CD4-positive, alpha-beta memory T cell (primary cell): ENCODE data around the gene FUZ. TPM values are rescaled to one million over a fixed set of nuclear protein-coding genes. Genes with fewer than 3 reads are reported as not detected.

Source experiments
- CTCF ChIA-PET: fragments of 350-600 bp; sonication (Branson Sonifier 250); formaldehyde crosslinking; loops from one replicate; lab custom pipeline; 2021; ENCODE audit warnings: inconsistent platforms; ENCODE audit not compliant: partially characterized antibody; lab: Charles Lee
- POLR2A ChIA-PET: fragments of 350-600 bp; sonication (Branson Sonifier 250); formaldehyde crosslinking; loops from one replicate; lab custom pipeline; 2021; ENCODE audit not compliant: partially characterized antibody; lab: Charles Lee
- DNase-seq, 5 donors: peaks; one replicate each; pipeline versions ENCODE4 v3.0.0 to v3.0.0-alpha.2; 2020 to 2022; ENCODE audit warnings: mixed read lengths in 1 of 5
- H3K27ac ChIP-seq: one replicate; pipeline ENCODE4 v1.7.0; 2013; ENCODE audit warnings: low read depth, low read length
- H3K27me3 ChIP-seq: 2 replicates; pipeline ENCODE4 v1.7.0; 2013; ENCODE audit warnings: mild to moderate bottlenecking, low read length, moderate library complexity; ENCODE audit not compliant: insufficient read depth
- H3K36me3 ChIP-seq: 2 replicates; pipeline ENCODE4 v1.7.0; 2013; ENCODE audit warnings: mild to moderate bottlenecking, low read length, moderate library complexity; ENCODE audit not compliant: insufficient read depth
- H3K4me1 ChIP-seq: 2 replicates; pipeline ENCODE4 v1.7.0; 2013; ENCODE audit warnings: mild to moderate bottlenecking, low read length, moderate library complexity; ENCODE audit not compliant: insufficient read depth
- H3K4me3 ChIP-seq, 2 donors: one replicate each; pipeline ENCODE4 v1.7.0; 2013; ENCODE audit warnings: low read length in 2 of 2, mild to moderate bottlenecking in 1 of 2
- H3K9me3 ChIP-seq, 2 donors: one replicate each; pipeline ENCODE4 v1.7.0; 2013; ENCODE audit warnings: low read length in 2 of 2, control low read depth in 1 of 2; ENCODE audit not compliant: control insufficient read depth in 1 of 2
- H3K27ac Mint-ChIP-seq, 7 donors: one replicate each; pipeline ENCODE4 v1.8.0; 2020 to 2021; ENCODE audit warnings: mixed read lengths in 7 of 7, mild to moderate bottlenecking in 6 of 7, inconsistent platforms in 3 of 7, moderate library complexity in 3 of 7
- H3K27me3 Mint-ChIP-seq, 2 donors: one replicate each; pipeline ENCODE4 v1.8.0; 2020 to 2021; ENCODE audit warnings: mixed read lengths in 2 of 2
- H3K36me3 Mint-ChIP-seq, 2 donors: one replicate each; pipeline ENCODE4 v1.8.0; 2020 to 2021; ENCODE audit warnings: mixed read lengths in 2 of 2, inconsistent platforms in 1 of 2, mild to moderate bottlenecking in 1 of 2
- H3K4me1 Mint-ChIP-seq, 4 donors: one replicate each; pipeline ENCODE4 v1.8.0; 2020 to 2021; ENCODE audit warnings: mixed read lengths in 4 of 4, mild to moderate bottlenecking in 1 of 4
- H3K4me3 Mint-ChIP-seq, 8 donors: one replicate each; pipeline ENCODE4 v1.8.0; 2020 to 2021; ENCODE audit warnings: mixed read lengths in 8 of 8, mild to moderate bottlenecking in 7 of 8, moderate library complexity in 6 of 8, inconsistent platforms in 3 of 8
- H3K9me3 Mint-ChIP-seq, 8 donors: one replicate each; pipeline ENCODE4 v1.8.0; 2020 to 2021; ENCODE audit warnings: mixed read lengths in 8 of 8, mild to moderate bottlenecking in 5 of 8, inconsistent platforms in 3 of 8, moderate library complexity in 1 of 8
- intact Hi-C: fragments of 100-400 bp; cut with micrococcal nuclease; formaldehyde crosslinking; loops from one replicate; pipeline ENCODE4 v1.15.1; 2023
- polyA plus RNA-seq, 2 donors: library from polyadenylated mRNA; unstranded; fragments of 300-500 nt; fragmentation: Illumina TruSeq; gene quantifications; one replicate each; pipeline ENCODE4 v1.2.3, GENCODE V29; 2021
- total RNA-seq, 2 experiments: library from RNA; stranded (reverse); gene quantifications; one replicate each; pipeline ENCODE4 v1.2.3, GENCODE V29; 2021

Gene FUZ
- total and polyA plus RNA-seq, 4 experiments from 2014 or later, result 4.9 to 24.1 (median 14.9) TPM

- H3K9me3 Mint-ChIP-seq, result peaks cover 0 to 3% (median 0%) of the 10 kb centered on the region in 8 donors
- POLR2A ChIA-PET, result interaction anchor here (0.8 kb wide), 1 partner anchor 23 kb away, joined by 3 read pairs; no protein-coding TSS in a partner anchor
Measured at GRCh38 chr19:49846408-49846807, 33.3 kb upstream of the FUZ start.

GRCh38 chr19:49845414-49845813 is 32.3 kb upstream of the FUZ start:
- H3K36me3 Mint-ChIP-seq, result peaks cover 0 to 2% of the 10 kb centered on the region in 2 donors
- no peak overlapping the region for H3K4me3 ChIP-seq
- H3K4me3 Mint-ChIP-seq, result no peak overlapping the region
- no peaks in the 10 kb centered on the region for H3K27me3 Mint-ChIP-seq
- no peaks in the 10 kb centered on the region for H3K9me3 ChIP-seq
- H3K36me3 ChIP-seq, result no peaks in the 10 kb centered on the region
- H3K27ac ChIP-seq, result no peak overlapping the region
- H3K4me1 Mint-ChIP-seq, result peaks cover 18 to 25% (median 22%) of the 10 kb centered on the region in 4 donors
- intact Hi-C loops, result no loop called here
- CTCF ChIA-PET, result no interaction called here
- H3K4me1 ChIP-seq, result peaks cover 20% of the 10 kb centered on the region
- H3K27me3 ChIP-seq, result no peaks in the 10 kb centered on the region
- DNase-seq, result no peak
- no peak overlapping the region for H3K27ac Mint-ChIP-seq
- peaks cover 0 to 3% (median 0%) of the 10 kb centered on the region in 8 donors for H3K9me3 Mint-ChIP-seq
- POLR2A ChIA-PET, result no interaction called here

More at GRCh38 chr19:49846408-49846807, 33.3 kb upstream of the FUZ start:
- H3K27ac Mint-ChIP-seq, result no peak overlapping the region
- no peaks in the 10 kb centered on the region for H3K9me3 ChIP-seq
- H3K36me3 ChIP-seq, result no peaks in the 10 kb centered on the region
- H3K4me1 Mint-ChIP-seq, result peaks cover 18 to 30% (median 22%) of the 10 kb centered on the region in 4 donors
- peaks cover 0 to 5% of the 10 kb centered on the region in 2 donors for H3K36me3 Mint-ChIP-seq
- no peak overlapping the region for H3K27ac ChIP-seq
- H3K27me3 Mint-ChIP-seq, result no peaks in the 10 kb centered on the region
- H3K4me3 Mint-ChIP-seq, result no peak overlapping the region
- intact Hi-C loops, result no loop called here
- no peak for DNase-seq
- no peak overlapping the region for H3K4me3 ChIP-seq
- CTCF ChIA-PET, result interaction anchor here (1.2 kb wide), 1 partner anchor 27 kb away, joined by 3 read pairs; no protein-coding TSS in a partner anchor
- H3K27me3 ChIP-seq, result no peaks in the 10 kb centered on the region
- peaks cover 20% of the 10 kb centered on the region for H3K4me1 ChIP-seq

- Histone ChIP-seq H3K36me3 (peaks cover 5% of the 10 kb centered on the region), H3K9me3 (no peaks in the 10 kb centered on the region), H3K27ac (no peak overlapping the region), H3K27me3 (no peaks in the 10 kb centered on the region), H3K4me1 (peaks cover 14% of the 10 kb centered on the region), H3K4me3 (no peak overlapping the region)
- ChIA-PET POLR2A (interaction anchor here (0.6 kb wide), 1 partner anchor 13 kb away, joined by 5 read pairs; no protein-coding TSS in a partner anchor), CTCF (interaction anchor here (0.6 kb wide), 1 partner anchor 95 kb away, joined by 3 read pairs; no protein-coding TSS in a partner anchor)
- Mint-ChIP-seq H3K36me3 (no peaks in the 10 kb centered on the region), H3K9me3 (peaks cover 0 to 3% (median 0%) of the 10 kb centered on the region in 8 donors), H3K4me1 (peaks cover 11 to 17% (median 15%) of the 10 kb centered on the region in 4 donors), H3K27me3 (no peaks in the 10 kb centered on the region), H3K27ac (no peak overlapping the region), H3K4me3 (no peak overlapping the region)
- no peak for DNase-seq
- intact Hi-C loops, result no loop called here
Measured at GRCh38 chr19:49844138-49845095, 31.3 kb upstream of the FUZ start.

GRCh38 chr19:49843265-49843664 is 30.2 kb upstream of the FUZ start:
- H3K27me3 ChIP-seq, result no peaks in the 10 kb centered on the region
- Mint-ChIP-seq H3K4me3 (no peak overlapping the region), H3K9me3 (no peaks in the 10 kb centered on the region), H3K4me1 (peaks cover 2 to 8% (median 4%) of the 10 kb centered on the region in 4 donors), H3K36me3 (peaks cover 8 to 9% of the 10 kb centered on the region in 2 donors), H3K27ac (no peak overlapping the region), H3K27me3 (no peaks in the 10 kb centered on the region)
- intact Hi-C loops, result no loop called here
- H3K9me3 ChIP-seq, result no peaks in the 10 kb centered on the region
- H3K27ac ChIP-seq, result no peak overlapping the region
- POLR2A ChIA-PET, result no interaction called here
- no peak overlapping the region for H3K4me3 ChIP-seq
- CTCF ChIA-PET, result no interaction called here
- peaks cover 5% of the 10 kb centered on the region for H3K4me1 ChIP-seq
- no peak for DNase-seq
- peaks cover 6% of the 10 kb centered on the region for H3K36me3 ChIP-seq

GRCh38 chr19:49840736-49841249 is 27.7 kb upstream of the FUZ start:
- no peak overlapping the region for H3K27ac ChIP-seq
- H3K9me3 ChIP-seq, result no peaks in the 10 kb centered on the region
- no peak for DNase-seq
- Mint-ChIP-seq H3K27ac (peak overlapping the region in 2 of 7 donors; percentile 46 to 78), H3K4me1 (no peaks in the 10 kb centered on the region), H3K27me3 (no peaks in the 10 kb centered on the region), H3K36me3 (peaks cover 18 to 20% of the 10 kb centered on the region in 2 donors), H3K9me3 (no peaks in the 10 kb centered on the region), H3K4me3 (peak overlapping the region in 1 of 8 donors; percentile 68)
- H3K27me3 ChIP-seq, result no peaks in the 10 kb centered on the region
- H3K4me3 ChIP-seq, result no peak overlapping the region
- CTCF ChIA-PET, result no interaction called here
- H3K36me3 ChIP-seq, result peaks cover 18% of the 10 kb centered on the region
- H3K4me1 ChIP-seq, result no peaks in the 10 kb centered on the region
- POLR2A ChIA-PET, result no interaction called here
- intact Hi-C loops, result no loop called here

- ChIA-PET CTCF (no interaction called here), POLR2A (no interaction called here)
- H3K36me3 ChIP-seq, result peaks cover 22% of the 10 kb centered on the region
- Mint-ChIP-seq H3K4me1 (no peaks in the 10 kb centered on the region), H3K9me3 (no peaks in the 10 kb centered on the region), H3K4me3 (peak overlapping the region in 1 of 8 donors; percentile 68), H3K36me3 (peaks cover 18 to 20% of the 10 kb centered on the region in 2 donors), H3K27ac (no peak overlapping the region), H3K27me3 (no peaks in the 10 kb centered on the region)
- H3K27me3 ChIP-seq, result no peaks in the 10 kb centered on the region
- intact Hi-C loops, result no loop called here
- no peaks in the 10 kb centered on the region for H3K4me1 ChIP-seq
- no peak for DNase-seq
- H3K27ac ChIP-seq, result no peak overlapping the region
- no peak overlapping the region for H3K4me3 ChIP-seq
- no peaks in the 10 kb centered on the region for H3K9me3 ChIP-seq
Measured at GRCh38 chr19:49840321-49840720, 27.2 kb upstream of the FUZ start.

GRCh38 chr19:49839713-49840112 is 26.6 kb upstream of the FUZ start:
- Mint-ChIP-seq H3K9me3 (no peaks in the 10 kb centered on the region), H3K27me3 (no peaks in the 10 kb centered on the region), H3K4me1 (no peaks in the 10 kb centered on the region), H3K4me3 (no peak overlapping the region), H3K27ac (no peak overlapping the region), H3K36me3 (peaks cover 20 to 23% of the 10 kb centered on the region in 2 donors)
- no peak for DNase-seq
- Histone ChIP-seq H3K4me1 (no peaks in the 10 kb centered on the region), H3K36me3 (peaks cover 22% of the 10 kb centered on the region), H3K27ac (no peak overlapping the region), H3K4me3 (no peak overlapping the region), H3K9me3 (no peaks in the 10 kb centered on the region), H3K27me3 (no peaks in the 10 kb centered on the region)
- ChIA-PET CTCF (no interaction called here), POLR2A (no interaction called here)
- intact Hi-C loops, result no loop called here
